BE2C (cell line): ENCODE measurements around the gene TTC5.
A peak's percentile ranks its signal among the peaks of the same experiment; 100 is the strongest.

Experiments
- DNase-seq: peaks from one replicate; pipeline ENCODE4 v3.0.0-alpha.2; 2020
- H3K27me3 ChIP-seq: fragments of 250-450 bp; sonication (Bioruptor Pico); 2 replicates; pipeline ENCODE4 v1.5.1; 2020; ENCODE audit warnings: mild to moderate bottlenecking
- H3K36me3 ChIP-seq: fragments of 250-450 bp; sonication (Bioruptor Pico); 2 replicates; pipeline ENCODE4 v1.5.1; 2020; ENCODE audit warnings: mild to moderate bottlenecking
- H3K4me1 ChIP-seq: fragments of 250-450 bp; sonication (Bioruptor Pico); 2 replicates; pipeline ENCODE4 v1.5.1; 2020
- H3K4me3 ChIP-seq: 2 replicates; pipeline ENCODE4 v1.5.1; 2011; ENCODE audit warnings: low read depth, low read length
- H3K9me3 ChIP-seq: fragments of 250-450 bp; sonication (Bioruptor Pico); 2 replicates; pipeline ENCODE4 v1.5.1; 2020
- TF ChIP-seq, protein P1 (sequence below): IDR thresholded peaks from 2 replicates; pipeline ENCODE4 v1.5.1; 2012; ENCODE audit warnings: mild to moderate bottlenecking, low read depth, low read length

TTC5 gene

DNA sequence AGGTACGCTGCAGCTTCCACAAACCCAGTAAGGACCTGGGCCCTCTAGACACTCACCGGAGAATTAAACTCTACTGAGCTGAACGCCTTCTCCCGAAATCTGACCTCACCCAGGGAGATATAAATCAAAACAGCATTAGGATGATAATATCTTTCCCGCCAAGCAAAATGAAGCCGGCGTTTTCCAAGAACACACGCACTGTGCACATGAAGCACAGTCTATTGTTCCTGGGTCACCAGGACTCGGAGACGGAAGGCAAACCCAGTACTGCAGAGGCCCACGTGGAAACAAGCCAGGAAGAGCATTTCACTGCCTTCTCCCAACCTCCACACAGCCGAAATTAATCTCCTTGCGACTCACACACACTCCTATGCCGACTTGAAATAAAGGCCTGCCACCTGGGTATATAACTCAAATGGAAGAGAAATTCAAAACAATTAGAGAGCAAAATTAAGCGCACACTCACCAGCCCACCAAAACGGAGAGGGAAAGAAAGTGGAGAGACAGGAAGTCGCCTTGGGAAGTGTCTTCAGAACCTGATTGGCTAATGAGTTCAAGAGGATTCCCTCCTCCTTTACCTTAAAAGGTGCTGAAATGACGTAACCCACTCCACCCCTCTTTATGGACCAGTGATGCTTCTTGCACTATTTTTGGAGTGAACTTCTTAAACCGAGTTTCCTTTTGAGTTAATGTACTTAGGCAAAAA, 27.2 kb upstream of the TTC5 start, which contains the start of gene CCNB1IP1:
CCNB1IP1 (minus strand) TSS at position 492 of the 706 bp plus-strand sequence. CDS start 16,756 bp downstream, outside the sequence.
- Histone ChIP-seq H3K9me3 (no peaks in the 10 kb centered on the region), H3K4me1 (no peaks in the 10 kb centered on the region)
- peak; percentile 64 for DNase-seq

DNA sequence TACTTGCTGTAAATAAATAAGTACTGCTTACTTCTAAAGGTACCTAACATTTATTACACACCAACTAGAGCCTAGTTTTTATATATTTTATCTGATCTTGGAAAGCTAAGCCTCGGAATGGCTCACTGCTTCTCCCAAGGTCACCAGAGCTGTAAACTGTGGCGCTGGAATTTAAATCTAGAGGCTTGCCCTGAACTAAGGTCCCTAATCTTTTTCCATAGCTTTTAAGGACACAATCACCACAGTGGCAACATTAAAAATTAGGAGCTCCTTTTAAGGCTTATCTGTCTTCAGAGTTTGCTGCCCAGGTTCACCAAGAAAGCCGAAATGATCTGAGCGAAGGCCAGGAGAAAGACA, 26.7 kb upstream of the TTC5 start:
- TF ChIP-seq, protein P1, sequence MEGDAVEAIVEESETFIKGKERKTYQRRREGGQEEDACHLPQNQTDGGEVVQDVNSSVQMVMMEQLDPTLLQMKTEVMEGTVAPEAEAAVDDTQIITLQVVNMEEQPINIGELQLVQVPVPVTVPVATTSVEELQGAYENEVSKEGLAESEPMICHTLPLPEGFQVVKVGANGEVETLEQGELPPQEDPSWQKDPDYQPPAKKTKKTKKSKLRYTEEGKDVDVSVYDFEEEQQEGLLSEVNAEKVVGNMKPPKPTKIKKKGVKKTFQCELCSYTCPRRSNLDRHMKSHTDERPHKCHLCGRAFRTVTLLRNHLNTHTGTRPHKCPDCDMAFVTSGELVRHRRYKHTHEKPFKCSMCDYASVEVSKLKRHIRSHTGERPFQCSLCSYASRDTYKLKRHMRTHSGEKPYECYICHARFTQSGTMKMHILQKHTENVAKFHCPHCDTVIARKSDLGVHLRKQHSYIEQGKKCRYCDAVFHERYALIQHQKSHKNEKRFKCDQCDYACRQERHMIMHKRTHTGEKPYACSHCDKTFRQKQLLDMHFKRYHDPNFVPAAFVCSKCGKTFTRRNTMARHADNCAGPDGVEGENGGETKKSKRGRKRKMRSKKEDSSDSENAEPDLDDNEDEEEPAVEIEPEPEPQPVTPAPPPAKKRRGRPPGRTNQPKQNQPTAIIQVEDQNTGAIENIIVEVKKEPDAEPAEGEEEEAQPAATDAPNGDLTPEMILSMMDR: no peak
- Histone ChIP-seq H3K36me3 (peaks cover 31% of the 10 kb centered on the region), H3K4me1 (no peaks in the 10 kb centered on the region), H3K4me3 (peak overlapping the region; percentile 92), H3K9me3 (no peaks in the 10 kb centered on the region), H3K27me3 (no peaks in the 10 kb centered on the region)
- no peak for DNase-seq

More for the DNA sequence above, 27.2 kb upstream of the TTC5 start, which contains the start of gene CCNB1IP1:
- TF ChIP-seq, protein P1: no peak
- Histone ChIP-seq H3K36me3 (peaks cover 25% of the 10 kb centered on the region), H3K4me3 (peak within 1 kb of the TSS; percentile 92), H3K27me3 (no peaks in the 10 kb centered on the region)

DNA sequence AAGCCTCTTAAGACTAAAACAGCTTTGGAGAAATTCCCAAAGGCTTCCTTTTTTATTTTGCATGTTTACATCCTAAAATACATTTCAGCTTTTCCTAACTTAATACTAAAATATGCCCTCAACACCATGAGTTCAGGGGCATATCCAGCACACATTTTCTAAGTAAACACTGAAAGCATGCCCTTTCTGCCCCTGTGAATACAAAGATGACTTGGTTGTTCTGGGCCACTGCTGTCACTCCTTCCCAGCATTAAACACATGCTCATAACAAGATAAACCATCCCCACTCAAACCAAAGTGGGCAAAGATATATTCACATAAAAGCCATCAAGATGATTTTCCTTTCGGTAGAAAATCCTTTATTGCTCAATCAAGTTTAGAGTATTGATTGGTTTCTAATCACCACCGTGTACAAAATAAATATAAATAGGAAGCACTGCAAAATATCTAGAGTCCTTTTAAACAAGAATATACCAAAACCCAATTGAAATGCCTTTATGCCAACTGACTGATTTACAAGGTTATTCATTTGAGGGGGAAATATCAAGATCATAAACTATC, 25.4 kb upstream of the TTC5 start:
- TF ChIP-seq, protein P1: no peak
- no peak for DNase-seq
- Histone ChIP-seq H3K4me3 (peak overlapping the region; percentile 92), H3K9me3 (no peaks in the 10 kb centered on the region), H3K36me3 (peaks cover 44% of the 10 kb centered on the region), H3K27me3 (no peaks in the 10 kb centered on the region), H3K4me1 (no peaks in the 10 kb centered on the region)

DNA sequence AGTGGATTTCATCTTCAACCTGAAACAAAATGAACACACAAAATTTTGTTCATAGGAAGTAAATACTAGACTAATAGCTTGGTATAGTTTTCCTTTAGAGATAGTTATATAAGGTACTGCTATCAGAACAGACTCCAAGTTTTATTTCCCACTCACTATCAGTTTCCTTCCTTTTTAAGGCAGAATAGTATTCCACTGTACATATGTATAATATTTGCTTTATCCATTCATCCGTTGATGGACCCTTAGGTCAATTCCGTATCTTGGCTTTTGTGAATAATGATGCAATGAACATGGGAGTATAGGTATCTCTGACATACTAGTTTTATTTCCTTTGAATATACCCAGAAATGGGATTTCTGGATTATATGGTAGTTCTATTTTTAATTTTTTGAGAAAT, 23.6 kb upstream of the TTC5 start:
- Histone ChIP-seq H3K9me3 (no peaks in the 10 kb centered on the region), H3K36me3 (peaks cover 61% of the 10 kb centered on the region), H3K4me3 (no peak overlapping the region), H3K4me1 (no peaks in the 10 kb centered on the region), H3K27me3 (no peaks in the 10 kb centered on the region)
- TF ChIP-seq, protein P1: no peak
- DNase-seq: no peak

DNA sequence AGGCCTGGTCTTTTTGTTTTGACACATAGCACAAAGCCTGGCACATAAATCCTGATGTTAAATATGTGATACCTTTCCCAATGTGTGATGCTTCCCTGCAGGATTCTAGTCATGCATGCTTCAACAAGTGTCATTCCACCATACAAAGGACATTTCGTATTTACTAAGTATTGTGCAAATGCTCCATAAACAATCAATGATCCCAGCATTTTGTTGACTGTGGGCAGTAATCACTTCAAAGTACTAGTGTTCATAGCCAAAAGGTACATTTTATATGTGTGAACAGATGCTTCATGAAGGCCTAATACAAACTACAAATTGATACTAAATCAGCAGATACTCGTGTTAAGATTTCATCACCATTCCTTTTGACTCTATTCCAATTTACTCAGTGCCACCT, 23.0 kb upstream of the TTC5 start:
- TF ChIP-seq, protein P1: no peak
- no peaks in the 10 kb centered on the region for H3K27me3 ChIP-seq
- DNase-seq: no peak
- H3K4me3 ChIP-seq: no peak overlapping the region
- no peaks in the 10 kb centered on the region for H3K9me3 ChIP-seq
- H3K36me3 ChIP-seq: peaks cover 68% of the 10 kb centered on the region
- no peaks in the 10 kb centered on the region for H3K4me1 ChIP-seq

DNA sequence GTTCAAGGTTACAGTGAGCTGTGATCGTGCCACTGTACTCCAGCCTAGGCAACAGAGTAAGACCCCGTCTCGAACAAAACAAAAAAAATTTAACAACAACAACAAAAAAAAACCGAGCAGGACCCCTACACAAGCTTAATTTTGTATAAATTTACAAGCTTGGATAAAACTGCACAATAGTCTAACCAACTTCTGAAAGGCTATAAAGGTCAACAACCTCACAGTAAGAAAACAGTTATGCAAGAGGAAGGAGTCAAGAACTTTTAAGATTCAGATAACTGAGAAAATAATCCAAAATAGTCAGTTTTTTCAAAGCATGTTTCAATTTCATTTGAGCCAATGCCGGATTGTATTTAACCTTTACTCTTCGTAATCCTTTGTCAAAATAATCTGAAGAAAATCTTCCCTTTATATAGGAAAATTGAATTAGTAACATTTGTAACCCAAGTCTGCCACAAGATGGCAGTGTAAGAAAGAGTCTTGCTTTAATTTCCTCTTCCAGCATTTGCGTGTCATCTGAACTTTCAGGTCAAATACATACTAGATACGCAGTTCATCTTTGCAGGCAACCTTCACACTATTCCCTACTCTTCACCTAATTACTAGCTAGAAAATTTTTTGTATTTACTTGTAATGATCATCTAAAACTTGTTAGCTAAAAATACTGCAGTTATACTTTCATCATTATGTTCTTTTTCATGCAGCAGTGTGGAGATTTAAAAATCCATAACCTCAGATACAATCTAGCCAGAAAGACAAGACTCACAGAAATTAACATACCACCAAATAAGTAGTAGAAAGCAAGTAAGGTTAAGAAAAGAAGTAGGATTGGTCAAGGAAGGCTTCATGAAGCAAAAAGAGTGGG, 21.5 kb upstream of the TTC5 start:
- Histone ChIP-seq H3K9me3 (no peaks in the 10 kb centered on the region), H3K4me3 (no peak overlapping the region), H3K4me1 (no peaks in the 10 kb centered on the region), H3K27me3 (no peaks in the 10 kb centered on the region), H3K36me3 (peaks cover 79% of the 10 kb centered on the region)
- peak; percentile 21 for DNase-seq
- TF ChIP-seq, protein P1: peak; percentile 70
